T-helper 2 cell (primary cell): ENCODE measurements around the gene C1orf94.
A peak's percentile ranks its signal among the peaks of the same experiment; 100 is the strongest.

Experiments
- DNase-seq, 5 experiments: peaks; one replicate each; pipeline versions ENCODE4 v3.0.0 to v3.0.0-alpha.2; 2012 to 2022
- total RNA-seq, 2 donors: gene quantifications; one replicate each; lab custom pipeline; 2026; lab: John Stamatoyannopoulos, UW

Gene C1orf94
- total RNA-seq, result 0 to 0.07 reads per million in 2 donors

GRCh38 chr1:34176830-34177603 lies at the start of gene C1orf94:
Gene C1orf94, plus strand, starts transcription at chr1:34176907. Its CDS starts 883 bp downstream, at chr1:34177790.
- no peak for DNase-seq

- DNase-seq, result no peak
Measured at GRCh38 chr1:34127006-34128000, 49.4 kb upstream of the C1orf94 start.

GRCh38 chr1:34128186-34128889 lies 48.4 kb upstream of the C1orf94 start:
- no peak for DNase-seq

GRCh38 chr1:34129630-34130029 lies 47.1 kb upstream of the C1orf94 start:
- no peak for DNase-seq

GRCh38 chr1:34130306-34130705 lies 46.4 kb upstream of the C1orf94 start:
- no peak for DNase-seq

GRCh38 chr1:34131396-34132160 lies 45.1 kb upstream of the C1orf94 start:
- no peak for DNase-seq

- no peak for DNase-seq
Measured at GRCh38 chr1:34132161-34132420, 44.6 kb upstream of the C1orf94 start.

GRCh38 chr1:34137411-34137810 lies 39.3 kb upstream of the C1orf94 start:
- DNase-seq, result no peak

- DNase-seq, result no peak
Measured at GRCh38 chr1:34140011-34140676, 36.6 kb upstream of the C1orf94 start.

GRCh38 chr1:34143975-34144374 lies 32.7 kb upstream of the C1orf94 start:
- no peak for DNase-seq

GRCh38 chr1:34144766-34145165 lies 31.9 kb upstream of the C1orf94 start:
- no peak for DNase-seq

GRCh38 chr1:34147301-34147700 lies 29.4 kb upstream of the C1orf94 start:
- no peak for DNase-seq

- no peak for DNase-seq
Measured at GRCh38 chr1:34149501-34149900, 27.2 kb upstream of the C1orf94 start.

- DNase-seq, result no peak
Measured at GRCh38 chr1:34153246-34153645, 23.5 kb upstream of the C1orf94 start.

GRCh38 chr1:34155860-34156259 lies 20.8 kb upstream of the C1orf94 start:
- DNase-seq, result no peak

- no peak for DNase-seq
Measured at GRCh38 chr1:34156739-34157138, 20.0 kb upstream of the C1orf94 start.

GRCh38 chr1:34162852-34163766 lies 13.6 kb upstream of the C1orf94 start:
- DNase-seq, result peak in 1 of 5 experiments; percentile 40

- no peak for DNase-seq
Measured at GRCh38 chr1:34163792-34164731, 12.6 kb upstream of the C1orf94 start.

GRCh38 chr1:34164771-34165391 lies 11.8 kb upstream of the C1orf94 start, which contains the start of gene CSMD2:
Gene CSMD2, minus strand, starts transcription at chr1:34165230. Its CDS starts 133 bp downstream, at chr1:34165097.
- DNase-seq, result no peak
